Upper lobe of left lung (tissue), 6 donors: Measurements from ENCODE around the gene ANAPC7. TPM values are rescaled to one million over a fixed set of nuclear protein-coding genes. Genes with fewer than 3 reads are reported as not detected.
A peak's percentile ranks its signal among the peaks of the same experiment; 100 is the strongest.
"Not testable (repeated sequence)": the region's sequence is repeated elsewhere in the genome, so short reads cannot be mapped to it uniquely, and the experiment has no call there.

Experiments
- ATAC-seq, 2 donors: fragments of 200-7000 bp; cut with Tn5 transposase; one replicate each; pipeline ENCODE4 v1.9.1; 2022; ENCODE audit warnings: mild to moderate bottlenecking in 2 of 2, moderate library complexity in 2 of 2; ENCODE audit not compliant: low FRiP score in 2 of 2
- DNase-seq, 2 donors: peaks; one replicate each; pipeline ENCODE4 v3.0.0-alpha.2; 2019 to 2020
- H3K27ac ChIP-seq, 4 donors: fragments of 200-600 bp; sonication (generic); one replicate each; pipeline ENCODE4 v1.5.1; 2016 to 2019
- H3K27me3 ChIP-seq, 4 donors: fragments of 200-600 bp; sonication (generic); one replicate each; pipeline ENCODE4 v1.5.1; 2017 to 2019
- H3K36me3 ChIP-seq, 4 donors: fragments of 200-600 bp; sonication (generic); one replicate each; pipeline ENCODE4 v1.5.1; 2016 to 2019
- H3K4me1 ChIP-seq, 4 donors: fragments of 200-600 bp; sonication (generic); one replicate each; pipeline ENCODE4 v1.5.1; 2018 to 2019
- H3K4me3 ChIP-seq, 4 donors: fragments of 200-600 bp; sonication (generic); one replicate each; pipeline ENCODE4 v1.5.1; 2017 to 2019; ENCODE audit warnings: mild to moderate bottlenecking in 2 of 4, moderate library complexity in 1 of 4
- H3K9me3 ChIP-seq, 4 donors: fragments of 200-600 bp; sonication (generic); one replicate each; pipeline ENCODE4 v1.5.1; 2018 to 2019
- EP300 ChIP-seq, 4 donors: sonication (generic); formaldehyde crosslinking; IDR thresholded peaks; one replicate each; pipeline ENCODE4 v1.5.1; 2017; ENCODE audit warnings: antibody characterized with exemption in 4 of 4, control low read depth in 2 of 4
- POLR2A ChIP-seq, 4 donors: fragments of 450-650 bp; IDR thresholded peaks; one replicate each; pipeline ENCODE4 v1.5.1; 2016 to 2017; ENCODE audit warnings: antibody characterized with exemption in 4 of 4, mild to moderate bottlenecking in 2 of 4
- POLR2AphosphoS5 ChIP-seq, 2 donors: sonication (generic); formaldehyde crosslinking; IDR thresholded peaks; one replicate each; pipeline ENCODE4 v1.5.1; 2017; ENCODE audit warnings: antibody characterized with exemption in 2 of 2
- WGBS, 2 donors: methylation state at CpG; one replicate each; pipeline ENCODE4 v1.1.5; 2017 to 2018; 5-methylcytosine and 5-hydroxymethylcytosine counted together
- total RNA-seq, 6 donors: library from RNA; depleted of rRNA in 4 of 6; stranded (reverse); fragments of >200 nt in 4 of 6; gene quantifications; one replicate each; pipeline versions ENCODE4 v1.1.0 to v1.2.1, GENCODE V29; 2016 to 2021
- TF ChIP-seq, protein P1 (sequence below), 6 experiments: fragments of 450-650 bp in 4 of 6; fragments of 200-600 bp in 2 of 6; sonication (generic) in 2 of 6; IDR thresholded peaks; one replicate each; pipeline ENCODE4 v1.5.1; 2016 to 2019; ENCODE audit warnings: antibody characterized with exemption in 6 of 6
- donor health status: DM: no; HTN: no; CAD: no; lungs with moderate emphysema.
- donor health status: DM: no; HTN: yes; CAD: no; lungs with severe emphysema.

ANAPC7 gene
- total RNA-seq, 6 donors from 2014 or later, result 33.5 to 90.1 (median 43.1) TPM

DNA sequence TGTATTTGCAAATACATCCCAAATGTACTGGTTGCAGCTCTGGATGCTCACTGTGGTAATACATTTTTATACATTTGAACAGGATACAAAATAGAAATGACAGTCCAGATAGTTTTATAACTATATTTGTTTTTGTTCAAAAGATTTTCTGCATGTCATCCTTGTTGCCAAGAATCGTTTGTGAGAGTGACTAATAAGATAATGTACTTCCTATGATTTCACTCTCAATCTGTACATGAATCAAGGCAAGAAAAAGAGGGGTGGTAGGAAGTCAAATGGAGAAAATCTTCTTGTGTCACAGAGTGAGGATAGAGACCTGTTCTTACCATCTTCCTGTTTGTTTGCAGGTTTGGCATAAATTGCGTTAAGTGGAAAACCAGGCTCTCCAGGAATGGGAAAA, 32.7 kb upstream of the ANAPC7 start:
- H3K27me3 ChIP-seq, result no peaks in the 10 kb centered on the region
- H3K27ac ChIP-seq, result no peak overlapping the region
- DNase-seq, result no peak
- no peaks in the 10 kb centered on the region for H3K9me3 ChIP-seq
- peaks cover 0 to under 1% (median 0%) of the 10 kb centered on the region in 4 donors for H3K4me1 ChIP-seq
- no peak overlapping the region for H3K4me3 ChIP-seq
- TF ChIP-seq POLR2AphosphoS5 (IDR thresholded peaks at IDR 0.05) (no peak), EP300 (IDR thresholded peaks at IDR 0.05) (no peak), POLR2A (IDR thresholded peaks at IDR 0.05) (no peak)
- TF ChIP-seq, protein P1, sequence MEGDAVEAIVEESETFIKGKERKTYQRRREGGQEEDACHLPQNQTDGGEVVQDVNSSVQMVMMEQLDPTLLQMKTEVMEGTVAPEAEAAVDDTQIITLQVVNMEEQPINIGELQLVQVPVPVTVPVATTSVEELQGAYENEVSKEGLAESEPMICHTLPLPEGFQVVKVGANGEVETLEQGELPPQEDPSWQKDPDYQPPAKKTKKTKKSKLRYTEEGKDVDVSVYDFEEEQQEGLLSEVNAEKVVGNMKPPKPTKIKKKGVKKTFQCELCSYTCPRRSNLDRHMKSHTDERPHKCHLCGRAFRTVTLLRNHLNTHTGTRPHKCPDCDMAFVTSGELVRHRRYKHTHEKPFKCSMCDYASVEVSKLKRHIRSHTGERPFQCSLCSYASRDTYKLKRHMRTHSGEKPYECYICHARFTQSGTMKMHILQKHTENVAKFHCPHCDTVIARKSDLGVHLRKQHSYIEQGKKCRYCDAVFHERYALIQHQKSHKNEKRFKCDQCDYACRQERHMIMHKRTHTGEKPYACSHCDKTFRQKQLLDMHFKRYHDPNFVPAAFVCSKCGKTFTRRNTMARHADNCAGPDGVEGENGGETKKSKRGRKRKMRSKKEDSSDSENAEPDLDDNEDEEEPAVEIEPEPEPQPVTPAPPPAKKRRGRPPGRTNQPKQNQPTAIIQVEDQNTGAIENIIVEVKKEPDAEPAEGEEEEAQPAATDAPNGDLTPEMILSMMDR (IDR thresholded peaks at IDR 0.05), result no peak
- WGBS, 2 donors, result 51 to 57% methylated on average over 2 of the region's 2 CpGs
- H3K36me3 ChIP-seq, result peaks cover 25 to 76% (median 65%) of the 10 kb centered on the region in 4 donors
- ATAC-seq, result no peak

DNA sequence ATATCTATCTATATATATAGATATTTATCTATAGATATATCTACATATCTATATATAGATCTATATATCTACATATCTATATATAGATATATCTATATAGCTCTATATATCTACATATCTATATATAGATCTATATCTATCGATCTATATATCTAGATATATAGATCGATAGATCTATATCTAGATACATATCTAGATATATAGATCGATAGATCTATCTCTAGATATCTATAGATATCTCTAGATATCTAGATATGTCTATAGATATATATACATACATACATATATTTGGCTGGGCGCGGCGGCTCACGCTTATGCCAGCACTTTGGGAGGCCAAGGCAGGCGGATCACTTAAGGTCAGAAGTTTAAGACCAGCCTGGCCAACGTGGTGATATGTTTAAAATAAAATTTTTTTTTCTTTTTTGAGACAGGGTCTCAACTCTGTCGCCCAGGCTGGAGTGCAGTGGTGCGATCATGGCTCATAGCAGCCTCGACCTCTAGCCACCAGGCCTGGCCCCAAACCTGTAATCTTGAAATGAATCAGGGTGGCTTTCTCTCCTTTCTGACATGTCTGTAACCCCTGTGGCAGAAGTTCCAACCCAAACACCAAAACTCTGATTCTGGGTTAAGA, 28.6 kb upstream of the ANAPC7 start:
- ATAC-seq (no peak), DNase-seq (peak in 1 of 2 donors; percentile 60)
- TF ChIP-seq, protein P1 (IDR thresholded peaks at IDR 0.05), result no peak
- TF ChIP-seq EP300 (IDR thresholded peaks at IDR 0.05) (no peak), POLR2A (IDR thresholded peaks at IDR 0.05) (no peak), POLR2AphosphoS5 (IDR thresholded peaks at IDR 0.05) (no peak)
- H3K4me3 ChIP-seq, result peak overlapping the region in 3 of 4 donors; percentile 44 to 57 (median 57)
- H3K4me1 ChIP-seq, result peaks cover 0 to 5% (median 0%) of the 10 kb centered on the region in 4 donors
- WGBS, 2 donors, result 81 to 87% methylated on average over 11 to 12 of the region's 12 CpGs
- peak overlapping the region in 2 of 4 donors; percentile 11 to 78 for H3K27ac ChIP-seq
- H3K36me3 ChIP-seq, result peaks cover 14 to 34% (median 29%) of the 10 kb centered on the region in 4 donors
- H3K27me3 ChIP-seq, result no peaks in the 10 kb centered on the region
- H3K9me3 ChIP-seq, result no peaks in the 10 kb centered on the region

DNA sequence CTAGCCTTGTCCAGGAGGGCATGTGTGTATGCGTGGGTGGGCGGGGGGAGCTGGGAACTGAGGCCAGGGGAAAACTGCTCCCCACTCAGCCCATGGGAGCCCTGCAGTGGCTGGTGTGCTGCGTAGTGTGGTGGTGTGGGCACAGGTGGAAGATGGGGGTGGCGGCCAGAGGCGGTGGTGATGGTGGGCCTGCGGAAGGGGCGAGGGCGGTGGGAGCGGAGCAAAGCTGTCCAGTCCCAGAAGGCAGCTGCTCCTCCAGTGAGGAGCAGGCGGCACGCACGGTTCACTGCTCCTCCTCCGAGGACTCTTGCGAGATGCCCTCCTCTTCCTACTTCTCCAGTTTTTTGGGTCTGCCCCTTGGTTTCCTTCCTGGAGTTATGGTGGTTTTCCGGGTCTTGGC, 26.2 kb upstream of the ANAPC7 start:
- 88 to 95% methylated on average over 12 to 15 of the region's 15 CpGs for WGBS, 2 donors
- H3K9me3 ChIP-seq, H3K27me3 ChIP-seq, H3K27ac ChIP-seq, H3K4me3 ChIP-seq, H3K4me1 ChIP-seq, ATAC-seq: not testable (repeated sequence)
- peaks cover 2 to 10% (median 7%) of the 10 kb centered on the region in 4 donors for H3K36me3 ChIP-seq
- peak in 1 of 2 donors; percentile 71 for DNase-seq

DNA sequence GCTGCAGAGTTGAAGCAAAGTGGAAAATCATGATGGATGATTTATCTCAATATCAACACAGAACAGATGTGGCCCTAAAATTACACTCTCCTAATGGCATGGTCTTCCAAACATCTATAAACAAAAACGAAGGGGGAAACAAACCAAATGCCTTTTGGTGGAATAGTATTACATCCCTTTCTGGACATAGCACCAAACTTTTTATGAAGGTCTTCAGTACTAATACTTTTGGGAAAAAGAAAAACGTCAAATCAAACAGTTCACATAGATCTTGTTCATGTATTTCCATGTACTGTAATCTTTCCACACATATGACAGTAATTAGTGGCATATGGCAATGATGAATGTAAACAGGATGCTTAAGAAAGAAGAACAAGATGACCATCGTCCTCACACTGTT, 22.9 kb upstream of the ANAPC7 start:
- TF ChIP-seq POLR2AphosphoS5 (IDR thresholded peaks at IDR 0.05) (no peak), EP300 (IDR thresholded peaks at IDR 0.05) (no peak), POLR2A (IDR thresholded peaks at IDR 0.05) (no peak)
- TF ChIP-seq, protein P1 (IDR thresholded peaks at IDR 0.05), result no peak
- ATAC-seq (no peak), DNase-seq (no peak)
- H3K4me3 ChIP-seq, result no peak overlapping the region
- no peaks in the 10 kb centered on the region for H3K27me3 ChIP-seq
- H3K36me3 ChIP-seq, result no peaks in the 10 kb centered on the region
- H3K27ac ChIP-seq, result no peak overlapping the region
- 36 to 47% methylated on average over 3 of the region's 3 CpGs for WGBS, 2 donors
- no peaks in the 10 kb centered on the region for H3K9me3 ChIP-seq
- H3K4me1 ChIP-seq, result peaks cover 0 to 5% (median 0%) of the 10 kb centered on the region in 4 donors

DNA sequence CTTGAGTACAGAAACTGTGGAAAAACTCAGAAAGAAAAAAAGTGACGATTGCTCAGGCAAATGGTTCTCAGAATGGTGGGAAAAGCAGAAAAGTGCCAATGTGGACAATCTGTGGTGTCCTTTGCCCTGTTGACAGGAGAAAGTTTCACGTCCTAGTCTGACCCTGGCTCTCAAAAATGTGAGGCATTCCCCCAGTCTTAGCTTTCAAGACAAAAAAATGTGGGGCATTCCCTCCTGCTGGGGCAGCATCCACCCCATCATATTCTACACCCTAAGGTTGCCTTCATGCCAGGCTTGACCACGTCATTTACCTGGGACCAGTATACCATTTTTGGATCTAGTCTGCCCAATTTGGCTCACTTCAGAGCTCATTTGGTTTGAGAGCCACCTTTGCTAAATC, 20.7 kb upstream of the ANAPC7 start:
- WGBS, 2 donors, result 60 to 77% methylated on average over 3 of the region's 3 CpGs
- no peaks in the 10 kb centered on the region for H3K9me3 ChIP-seq
- no peak for TF ChIP-seq POLR2A (IDR thresholded peaks at IDR 0.05)
- TF ChIP-seq, protein P1 (IDR thresholded peaks at IDR 0.05), result no peak
- H3K27me3 ChIP-seq, result no peaks in the 10 kb centered on the region
- H3K4me3 ChIP-seq, result no peak overlapping the region
- no peaks in the 10 kb centered on the region for H3K36me3 ChIP-seq
- H3K27ac ChIP-seq, result no peak overlapping the region
- ATAC-seq (no peak), DNase-seq (no peak)
- no peaks in the 10 kb centered on the region for H3K4me1 ChIP-seq
